Esophagus squamous epithelium (tissue), 4 donors: ENCODE results near the gene MRPL9.

Experiments
- POLR2A ChIP-seq, 4 donors: fragments of 450-650 bp; IDR thresholded peaks; one replicate each; pipeline ENCODE4 v1.6.1; 2017; ENCODE audit warnings: antibody characterized with exemption in 4 of 4, mild to moderate bottlenecking in 4 of 4, moderate library complexity in 3 of 4
- TF ChIP-seq, protein P1 (sequence below), 6 experiments: fragments of 450-650 bp in 4 of 6; fragments of 200-600 bp in 2 of 6; sonication (generic) in 2 of 6; IDR thresholded peaks; one replicate each; pipeline ENCODE4 v1.5.1; 2016 to 2019; ENCODE audit warnings: antibody characterized with exemption in 6 of 6, mild to moderate bottlenecking in 4 of 6, moderate library complexity in 4 of 6

DNA sequence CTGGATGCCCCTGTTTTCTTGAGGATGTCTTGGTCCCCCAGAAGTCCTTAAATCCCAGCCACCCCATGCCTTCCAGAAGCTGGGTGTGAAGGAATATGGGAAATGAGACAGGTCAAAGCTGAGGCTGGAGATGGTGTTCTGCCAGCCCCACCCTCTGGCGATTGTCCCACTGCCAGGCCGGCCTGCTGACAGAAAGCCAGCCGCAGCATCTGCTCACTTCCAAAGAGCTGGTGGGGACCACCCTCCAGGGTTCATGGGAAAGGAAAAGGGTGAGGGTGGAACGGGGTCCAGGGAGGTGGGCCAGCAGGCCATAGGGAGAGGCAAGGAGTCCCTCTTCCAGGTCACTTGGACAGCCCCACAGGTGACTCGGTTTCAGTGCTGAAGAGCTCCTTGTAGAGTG, 43.8 kb upstream of the MRPL9 start:
- TF ChIP-seq POLR2A (IDR thresholded peaks at IDR 0.05), result no peak
- TF ChIP-seq, protein P1, sequence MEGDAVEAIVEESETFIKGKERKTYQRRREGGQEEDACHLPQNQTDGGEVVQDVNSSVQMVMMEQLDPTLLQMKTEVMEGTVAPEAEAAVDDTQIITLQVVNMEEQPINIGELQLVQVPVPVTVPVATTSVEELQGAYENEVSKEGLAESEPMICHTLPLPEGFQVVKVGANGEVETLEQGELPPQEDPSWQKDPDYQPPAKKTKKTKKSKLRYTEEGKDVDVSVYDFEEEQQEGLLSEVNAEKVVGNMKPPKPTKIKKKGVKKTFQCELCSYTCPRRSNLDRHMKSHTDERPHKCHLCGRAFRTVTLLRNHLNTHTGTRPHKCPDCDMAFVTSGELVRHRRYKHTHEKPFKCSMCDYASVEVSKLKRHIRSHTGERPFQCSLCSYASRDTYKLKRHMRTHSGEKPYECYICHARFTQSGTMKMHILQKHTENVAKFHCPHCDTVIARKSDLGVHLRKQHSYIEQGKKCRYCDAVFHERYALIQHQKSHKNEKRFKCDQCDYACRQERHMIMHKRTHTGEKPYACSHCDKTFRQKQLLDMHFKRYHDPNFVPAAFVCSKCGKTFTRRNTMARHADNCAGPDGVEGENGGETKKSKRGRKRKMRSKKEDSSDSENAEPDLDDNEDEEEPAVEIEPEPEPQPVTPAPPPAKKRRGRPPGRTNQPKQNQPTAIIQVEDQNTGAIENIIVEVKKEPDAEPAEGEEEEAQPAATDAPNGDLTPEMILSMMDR (IDR thresholded peaks at IDR 0.05), result no peak
